Measurements from ENCODE around the gene OR51D1. TPM values are rescaled to one million over a fixed set of nuclear protein-coding genes. Genes with fewer than 3 reads are reported as not detected.

The OR51D1 gene
- total RNA-seq, 4 donors from 2014 or later: not detected

- intact Hi-C loops (cut with DNase I; ENCODE audit: low total_unique reads) (no loop called here), in situ Hi-C loops (cut with MboI; ENCODE audit: low sequenced_read_pairs in 4 of 4) (no loop called here)
- H3K36me3 ChIP-seq: no peaks in the 10 kb centered on the region
- DNase-seq (no peak), ATAC-seq (no peak)
- no peaks in the 10 kb centered on the region for H3K9me3 ChIP-seq
- H3K4me3 ChIP-seq: no peak overlapping the region
- no peaks in the 10 kb centered on the region for H3K27me3 ChIP-seq
- H3K4me1 ChIP-seq: no peaks in the 10 kb centered on the region
- no peak overlapping the region for H3K27ac ChIP-seq
- TF ChIP-seq CTCF (IDR thresholded peaks at IDR 0.05 in 4 of 5, conservative IDR thresholded peaks at IDR 0.05 in 1 of 5) (no peak), POLR2A (IDR thresholded peaks at IDR 0.05) (no peak)
These were observed 35.2 kb downstream of the OR51D1 start for GRCh38 chr11:4672470-4672869.

GRCh38 chr11:4673781-4674180, 36.5 kb downstream of the OR51D1 start:
- H3K27me3 ChIP-seq: no peaks in the 10 kb centered on the region
- no peak overlapping the region for H3K4me3 ChIP-seq
- in situ Hi-C loops (cut with MboI; ENCODE audit: low sequenced_read_pairs in 4 of 4): no loop called here
- no peaks in the 10 kb centered on the region for H3K9me3 ChIP-seq
- H3K27ac ChIP-seq: no peak overlapping the region
- intact Hi-C loops (cut with DNase I; ENCODE audit: low total_unique reads): no loop called here
- H3K36me3 ChIP-seq: no peaks in the 10 kb centered on the region
- no peak for DNase-seq
- no peaks in the 10 kb centered on the region for H3K4me1 ChIP-seq
- ATAC-seq: no peak
- TF ChIP-seq POLR2A (IDR thresholded peaks at IDR 0.05) (no peak), CTCF (IDR thresholded peaks at IDR 0.05 in 4 of 5, conservative IDR thresholded peaks at IDR 0.05 in 1 of 5) (no peak)

GRCh38 chr11:4677948-4678347, 40.7 kb downstream of the OR51D1 start:
- intact Hi-C loops (cut with DNase I; ENCODE audit: low total_unique reads): no loop called here
- H3K9me3 ChIP-seq: no peaks in the 10 kb centered on the region
- in situ Hi-C loops (cut with MboI; ENCODE audit: low sequenced_read_pairs in 4 of 4): no loop called here
- H3K4me3 ChIP-seq: no peak overlapping the region
- H3K36me3 ChIP-seq: no peaks in the 10 kb centered on the region
- DNase-seq: no peak
- H3K27ac ChIP-seq: no peak overlapping the region
- no peaks in the 10 kb centered on the region for H3K4me1 ChIP-seq
- H3K27me3 ChIP-seq: no peaks in the 10 kb centered on the region
- TF ChIP-seq CTCF (IDR thresholded peaks at IDR 0.05 in 4 of 5, conservative IDR thresholded peaks at IDR 0.05 in 1 of 5) (no peak), POLR2A (IDR thresholded peaks at IDR 0.05) (no peak)
- ATAC-seq: no peak

GRCh38 chr11:4680341-4680740, 43.1 kb downstream of the OR51D1 start:
- no peaks in the 10 kb centered on the region for H3K4me1 ChIP-seq
- ATAC-seq (no peak), DNase-seq (no peak)
- no peaks in the 10 kb centered on the region for H3K27me3 ChIP-seq
- H3K9me3 ChIP-seq: no peaks in the 10 kb centered on the region
- H3K4me3 ChIP-seq: no peak overlapping the region
- no peak overlapping the region for H3K27ac ChIP-seq
- intact Hi-C loops (cut with DNase I; ENCODE audit: low total_unique reads): no loop called here
- in situ Hi-C loops (cut with MboI; ENCODE audit: low sequenced_read_pairs in 4 of 4): no loop called here
- no peak for TF ChIP-seq POLR2A (IDR thresholded peaks at IDR 0.05)
- no peak for TF ChIP-seq CTCF (IDR thresholded peaks at IDR 0.05 in 4 of 5, conservative IDR thresholded peaks at IDR 0.05 in 1 of 5)
- no peaks in the 10 kb centered on the region for H3K36me3 ChIP-seq
